HG03469 (cell line): ENCODE data around the gene BLTP1.
"Not testable (repeated sequence)": the region's sequence is repeated elsewhere in the genome, so short reads cannot be mapped to it uniquely, and the experiment has no call there.

Source experiments
- ATAC-seq: cut with Tn5 transposase; IDR thresholded peaks from one replicate; pipeline ENCODE4 v1.9.1; 2021; ENCODE audit warnings: mild to moderate bottlenecking, moderate library complexity, moderate number of reproducible peaks; ENCODE audit not compliant: unreplicated experiment

Gene BLTP1

GRCh38 chr4:122151982-122152710, at the start of gene BLTP1:
Gene BLTP1 (plus strand): TSS chr4:122152331. CDS start chr4:122170648, 18,317 bp downstream.
- peak; percentile 95 for ATAC-seq

- ATAC-seq: no peak
These were observed 47.9 kb upstream of the BLTP1 start for GRCh38 chr4:122104184-122104583.

GRCh38 chr4:122107680-122108079, 44.5 kb upstream of the BLTP1 start:
- ATAC-seq: no peak

GRCh38 chr4:122110304-122110703, 41.8 kb upstream of the BLTP1 start:
- not testable (repeated sequence) for ATAC-seq

- ATAC-seq: no peak
These were observed 34.4 kb upstream of the BLTP1 start for GRCh38 chr4:122117743-122118142.

GRCh38 chr4:122118243-122118642, 33.9 kb upstream of the BLTP1 start:
- no peak for ATAC-seq

GRCh38 chr4:122119739-122120138, 32.4 kb upstream of the BLTP1 start:
- ATAC-seq: no peak

- ATAC-seq: no peak
These were observed 30.5 kb upstream of the BLTP1 start for GRCh38 chr4:122121593-122121992.

- no peak for ATAC-seq
These were observed 30.0 kb upstream of the BLTP1 start for GRCh38 chr4:122122083-122122482.

- no peak for ATAC-seq
These were observed 23.1 kb upstream of the BLTP1 start for GRCh38 chr4:122129061-122129460.

- no peak for ATAC-seq
These were observed 20.5 kb upstream of the BLTP1 start for GRCh38 chr4:122131562-122132157.

GRCh38 chr4:122132891-122133290, 19.2 kb upstream of the BLTP1 start:
- ATAC-seq: no peak

- no peak for ATAC-seq
These were observed 13.0 kb upstream of the BLTP1 start for GRCh38 chr4:122139139-122139538.

- no peak for ATAC-seq
These were observed 11.3 kb upstream of the BLTP1 start for GRCh38 chr4:122140834-122141233.

GRCh38 chr4:122142687-122143086, 9.4 kb upstream of the BLTP1 start:
- no peak for ATAC-seq

GRCh38 chr4:122146652-122147051, 5.5 kb upstream of the BLTP1 start:
- no peak for ATAC-seq

- no peak for ATAC-seq
These were observed 1.2 kb upstream of the BLTP1 start for GRCh38 chr4:122150931-122151330.

GRCh38 chr4:122152711-122153226, 638 bp downstream of the BLTP1 start:
- peak; percentile 14 for ATAC-seq

GRCh38 chr4:122156819-122157218, 4.7 kb downstream of the BLTP1 start:
- ATAC-seq: no peak

GRCh38 chr4:122163301-122163700, 11.2 kb downstream of the BLTP1 start:
- no peak for ATAC-seq

- no peak for ATAC-seq
These were observed 11.6 kb downstream of the BLTP1 start for GRCh38 chr4:122163767-122164166.

- ATAC-seq: no peak
These were observed 15.2 kb downstream of the BLTP1 start for GRCh38 chr4:122167369-122167768.
